Cortex of kidney (tissue), 1 donor: ENCODE data around the gene MGA.

Experiments
- DNase-seq: peaks from one replicate; lab custom pipeline; 2025; lab: John Stamatoyannopoulos, UW

The MGA gene

DNA sequence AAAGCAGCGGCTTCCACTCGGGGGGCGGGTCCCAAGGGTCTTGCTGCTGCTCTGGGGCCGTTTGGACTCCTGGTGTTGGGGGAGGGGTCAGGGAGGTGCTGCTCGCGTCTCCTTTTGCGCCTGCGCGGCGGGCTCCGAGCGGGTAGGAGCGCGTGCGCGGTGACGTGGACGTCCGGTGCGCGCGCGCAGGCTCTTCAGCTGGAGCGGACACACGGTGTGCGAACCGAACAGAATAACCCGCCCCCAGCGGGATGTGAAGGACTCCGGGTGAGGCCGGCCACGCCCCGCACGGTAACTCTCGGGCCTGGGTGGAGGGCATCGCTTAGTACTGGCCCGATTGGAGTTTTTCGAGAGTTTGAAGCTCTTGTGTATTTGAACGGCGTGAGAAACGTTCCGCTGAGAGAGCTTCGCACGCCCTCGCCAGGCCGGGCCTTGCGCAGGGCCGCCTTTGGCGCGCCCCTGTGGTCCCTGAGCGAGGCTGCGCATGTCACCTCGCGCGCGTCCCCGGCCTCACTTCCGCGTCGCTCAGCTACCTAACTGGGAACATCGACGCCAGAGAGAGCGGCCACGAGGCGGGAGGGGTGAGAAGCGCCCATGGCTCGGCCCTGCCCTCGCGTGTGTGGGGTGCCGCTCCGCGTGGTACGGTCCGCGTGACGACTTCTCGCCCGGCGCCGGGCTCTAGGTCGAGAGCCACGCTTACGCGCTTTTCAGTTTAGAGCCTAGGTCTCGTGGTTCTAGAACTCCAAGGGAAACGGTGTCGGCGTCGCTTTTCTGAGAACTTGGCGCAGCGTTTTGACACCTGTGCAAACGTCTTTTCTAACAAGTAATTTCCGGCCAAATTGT is at the start of gene MGA:
MGA (plus strand) TSS at position 171 of the 843 bp plus-strand sequence.
- DNase-seq = no peak

DNA sequence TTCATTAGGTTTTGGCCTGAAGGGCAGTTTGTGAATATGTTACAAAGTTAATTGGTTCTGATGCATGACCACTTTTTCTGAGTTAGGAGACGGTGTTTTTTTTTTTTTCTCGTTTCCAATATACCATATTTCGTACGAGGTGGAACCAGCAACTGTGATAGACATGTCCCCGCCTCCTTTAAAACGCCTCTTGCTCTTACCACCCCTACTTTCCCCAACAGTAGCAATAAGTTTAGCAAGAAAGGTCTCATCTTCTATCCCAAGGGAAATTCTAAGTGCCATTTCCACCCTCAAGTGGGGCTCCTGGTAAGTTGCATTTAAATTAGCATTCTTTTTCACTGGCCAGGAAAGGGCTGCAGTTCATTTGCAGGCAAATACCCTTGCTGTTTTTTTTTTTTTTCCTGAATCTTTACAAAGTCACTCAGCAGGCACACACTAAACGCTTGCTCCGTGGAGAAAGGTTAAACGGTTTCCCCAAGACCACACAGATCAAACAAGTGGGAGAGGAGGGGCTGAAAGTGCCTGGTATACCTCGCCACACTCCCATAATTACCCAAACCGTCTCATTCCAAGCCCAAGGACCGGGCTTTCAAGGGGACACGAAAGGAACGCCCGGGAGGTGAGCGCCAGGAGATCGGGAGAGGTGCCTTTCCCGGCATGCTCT is 39.5 kb upstream of the MGA start:
- no peak for DNase-seq

- no peak for DNase-seq
These were observed 38.7 kb upstream of the MGA start for GRCh38 chr15:41621200-41622193.

DNA sequence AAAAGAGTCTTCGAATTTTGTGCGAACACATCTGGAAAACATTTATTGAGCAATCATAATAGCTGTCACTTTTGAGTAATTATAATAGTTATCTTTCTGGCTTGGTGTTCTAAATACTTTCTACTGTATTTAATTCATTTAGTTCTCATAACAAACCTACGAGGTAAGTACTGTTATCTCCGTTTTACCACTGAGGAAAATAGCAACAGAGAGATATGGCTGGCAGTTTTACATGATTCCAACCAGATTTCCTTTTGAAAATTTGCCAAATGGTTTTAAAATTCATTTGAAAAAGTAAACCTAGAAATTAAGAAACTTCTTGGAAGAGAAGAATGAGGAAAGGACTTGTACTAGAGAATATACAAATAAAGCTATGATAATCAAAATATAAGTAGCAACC is 37.3 kb upstream of the MGA start:
- no peak for DNase-seq

GRCh38 chr15:41627203-41627602 is 33.0 kb upstream of the MGA start:
- no peak for DNase-seq

GRCh38 chr15:41629463-41629862 is 30.7 kb upstream of the MGA start:
- no peak for DNase-seq

- no peak for DNase-seq
These were observed 30.3 kb upstream of the MGA start for GRCh38 chr15:41629883-41630282.

GRCh38 chr15:41630616-41631217 is 29.5 kb upstream of the MGA start:
- no peak for DNase-seq

- no peak for DNase-seq
These were observed 28.2 kb upstream of the MGA start for GRCh38 chr15:41631880-41632470.

DNA sequence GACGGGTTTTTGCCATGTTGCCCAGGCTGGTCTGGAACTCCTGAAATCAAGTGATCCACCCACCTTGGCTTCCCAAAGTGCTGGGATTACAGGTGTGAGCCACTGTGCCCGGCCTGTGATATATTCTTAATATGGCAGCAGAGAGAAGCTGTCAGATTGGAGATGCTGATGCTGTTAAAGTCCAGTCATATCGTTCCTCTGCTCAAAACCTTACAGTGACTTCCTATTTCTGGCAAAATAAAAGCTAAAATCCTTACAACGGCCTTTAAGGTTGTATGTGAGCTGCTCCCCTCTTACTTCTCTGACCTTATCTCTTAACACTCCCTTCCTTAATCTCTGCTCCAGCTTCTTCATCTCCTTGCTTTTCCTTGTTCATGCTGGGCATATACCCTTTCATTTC is 26.6 kb upstream of the MGA start:
- no peak for DNase-seq

GRCh38 chr15:41634072-41634626 is 26.1 kb upstream of the MGA start:
- DNase-seq = no peak

- no peak for DNase-seq
These were observed 23.1 kb upstream of the MGA start for GRCh38 chr15:41637086-41637485.

- DNase-seq = no peak
These were observed 19.2 kb upstream of the MGA start for GRCh38 chr15:41640985-41641384.

GRCh38 chr15:41647262-41647661 is 12.9 kb upstream of the MGA start:
- no peak for DNase-seq

GRCh38 chr15:41648097-41648496 is 12.1 kb upstream of the MGA start:
- DNase-seq = no peak

DNA sequence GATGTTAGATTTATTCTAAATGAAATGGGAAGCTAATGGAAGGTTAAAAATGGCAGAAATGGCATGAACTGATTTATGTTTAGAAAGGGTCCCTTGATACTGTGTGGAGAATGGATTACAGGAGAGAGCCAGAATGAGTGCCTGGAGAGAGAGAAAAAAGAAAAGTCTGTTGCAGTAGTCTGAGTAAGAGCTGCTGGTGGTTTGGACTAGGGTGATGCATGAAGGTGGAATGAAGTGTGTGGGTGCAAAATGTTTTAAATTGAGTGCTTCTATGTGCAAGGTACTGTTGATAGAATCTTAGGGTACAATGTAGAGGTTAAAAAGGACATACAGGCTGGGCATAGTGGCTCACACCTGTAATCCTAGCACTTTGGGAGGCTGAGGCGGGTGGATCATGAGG is 11.4 kb upstream of the MGA start:
- no peak for DNase-seq

DNA sequence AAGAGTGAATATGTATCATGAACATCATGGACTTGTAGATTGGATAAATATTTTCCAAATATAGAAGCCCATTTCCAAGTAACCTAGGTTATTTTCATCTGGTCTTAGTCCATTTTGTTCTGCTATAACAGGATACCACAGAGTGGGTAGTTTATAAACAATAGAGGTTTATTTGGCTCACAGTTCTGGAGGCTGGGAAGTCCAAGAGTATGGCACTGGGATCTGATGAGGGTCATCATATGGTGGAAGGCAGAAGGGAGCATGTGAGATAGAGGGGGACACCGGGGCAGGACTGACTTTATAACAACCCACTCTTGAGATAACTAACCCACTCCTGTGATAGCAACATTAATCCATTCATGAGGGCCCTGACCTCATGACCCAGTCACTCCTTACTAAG is 9.4 kb upstream of the MGA start:
- DNase-seq = no peak

- DNase-seq = no peak
These were observed 8.8 kb upstream of the MGA start for GRCh38 chr15:41651373-41651772.

GRCh38 chr15:41653760-41654159 is 6.4 kb upstream of the MGA start:
- DNase-seq = no peak

GRCh38 chr15:41655716-41656115 is 4.5 kb upstream of the MGA start:
- DNase-seq = no peak

DNA sequence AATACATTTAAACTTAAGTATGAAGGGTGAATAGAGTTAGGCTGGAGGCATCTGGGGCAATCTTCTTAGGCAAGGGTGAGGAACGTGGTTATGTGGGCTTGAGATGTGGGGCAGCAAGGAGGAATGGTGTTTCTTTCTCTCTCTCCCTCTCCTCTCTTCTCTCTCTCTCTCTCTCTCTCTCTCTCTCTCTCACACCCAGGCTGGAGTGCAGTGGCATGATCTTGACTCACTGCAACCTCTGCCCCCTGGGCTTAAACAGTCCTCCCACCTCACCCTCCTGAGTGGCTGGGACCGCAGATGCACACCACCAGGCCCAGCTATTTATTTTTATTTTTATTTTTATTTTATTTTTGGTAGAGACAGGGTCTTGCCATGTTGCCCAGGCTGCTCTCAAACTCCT is 4.0 kb upstream of the MGA start:
- no peak for DNase-seq
